HG02870 (cell line): ENCODE results near the gene CFAP58.

ENCODE experiments used
- ATAC-seq: cut with Tn5 transposase; IDR thresholded peaks from one replicate; pipeline ENCODE4 v1.9.1; 2021; ENCODE audit warnings: mild to moderate bottlenecking, moderate library complexity; ENCODE audit not compliant: unreplicated experiment

Gene CFAP58

DNA sequence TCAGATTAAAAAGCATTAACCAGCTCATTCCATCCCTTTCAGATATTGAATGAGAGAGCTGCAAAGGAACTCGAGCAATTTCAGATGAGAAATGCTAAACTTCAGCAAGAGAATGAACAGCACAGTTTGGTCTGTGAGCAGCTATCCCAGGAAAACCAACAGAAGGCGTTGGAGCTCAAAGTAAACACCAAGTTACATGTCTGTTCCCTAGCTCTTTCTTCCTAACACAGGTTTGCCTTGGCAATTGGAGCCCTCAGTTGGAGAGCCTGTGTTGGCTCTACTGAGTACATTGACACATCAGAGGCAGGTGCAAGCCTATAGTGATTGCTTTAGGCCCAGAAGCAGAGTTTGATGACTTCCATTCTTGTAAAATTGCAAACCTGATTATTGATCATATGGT, 14.7 kb downstream of the CFAP58 start:
- ATAC-seq: no peak

DNA sequence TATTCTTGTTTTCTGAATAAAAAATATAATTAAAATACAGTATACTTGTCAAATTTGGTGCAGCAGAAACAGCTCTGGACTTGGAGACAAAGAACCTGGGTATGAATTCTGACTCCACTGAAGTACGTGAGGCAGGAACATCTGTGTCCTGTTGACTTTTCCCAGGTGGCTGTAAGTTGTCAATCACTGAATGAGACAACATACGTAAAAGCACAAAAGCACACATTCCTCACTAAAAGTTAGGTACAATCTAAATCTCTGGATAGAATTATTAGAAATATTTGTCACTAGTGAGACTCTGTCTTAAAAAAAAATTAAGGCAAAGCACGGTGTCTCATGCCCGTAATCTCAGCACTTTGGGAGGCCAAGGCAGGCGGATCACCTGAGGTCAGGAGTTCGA, 18.1 kb downstream of the CFAP58 start:
- ATAC-seq: no peak

DNA sequence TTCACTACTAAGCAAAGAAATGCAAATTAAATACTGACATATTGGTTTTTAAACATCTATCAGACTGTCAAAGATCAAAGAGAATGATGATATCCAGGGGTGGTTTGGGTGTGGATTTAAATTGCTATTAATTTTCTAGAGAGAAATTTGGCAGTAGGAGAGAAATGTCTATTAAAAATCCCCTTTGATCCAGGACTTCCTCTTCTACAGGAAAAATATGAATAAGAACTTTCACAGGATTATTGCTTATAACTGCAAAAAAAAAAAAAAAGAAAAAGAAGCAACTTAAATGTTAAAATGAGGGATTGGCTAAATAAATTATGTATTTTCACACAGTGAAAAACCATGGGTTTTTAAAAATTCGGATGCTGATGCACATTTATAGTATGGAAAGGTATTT, 21.0 kb downstream of the CFAP58 start:
- ATAC-seq: no peak

DNA sequence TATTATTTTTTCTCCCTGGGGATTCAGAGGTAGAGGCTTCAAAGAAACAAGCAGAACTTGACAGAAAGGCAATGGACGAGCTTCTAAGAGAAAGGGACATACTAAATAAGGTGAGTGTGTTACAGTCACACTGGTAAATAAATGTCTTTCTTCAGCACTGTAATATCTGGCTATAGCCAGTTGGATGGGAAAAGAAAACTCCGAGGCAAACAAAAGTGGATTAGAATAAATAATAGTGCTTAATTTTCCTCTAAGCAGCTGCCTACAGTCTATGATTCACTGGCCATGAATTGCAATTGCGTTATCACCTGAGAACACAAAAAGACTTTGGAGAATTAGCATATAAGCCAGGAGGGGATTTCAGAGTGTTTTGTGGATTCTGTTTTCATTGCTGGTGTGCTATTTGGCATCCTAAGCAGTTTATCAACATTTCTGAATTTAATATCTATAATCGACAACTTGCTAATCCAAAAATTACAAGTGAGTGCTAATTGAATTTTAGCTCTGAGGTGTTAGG, 23.2 kb downstream of the CFAP58 start:
- no peak for ATAC-seq

DNA sequence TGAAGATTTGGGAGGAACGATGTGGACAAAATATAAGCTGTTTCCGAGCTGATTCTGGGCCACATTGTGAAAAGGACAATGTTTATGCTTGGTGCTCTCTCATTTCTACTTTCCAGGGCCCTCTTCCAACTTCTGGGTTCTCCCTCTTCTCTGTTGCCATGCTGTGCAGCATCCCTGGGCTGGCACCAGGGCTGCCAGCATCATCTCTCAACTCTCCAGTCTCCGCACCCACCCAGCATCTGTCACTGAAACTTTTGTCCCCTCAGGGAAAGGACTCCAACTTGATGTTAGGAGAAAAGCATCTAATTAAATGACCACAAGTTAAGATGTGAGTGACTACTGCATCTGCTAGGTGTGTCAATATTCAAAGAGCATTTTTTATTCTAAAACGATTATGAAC, 26.7 kb downstream of the CFAP58 start:
- ATAC-seq: no peak

DNA sequence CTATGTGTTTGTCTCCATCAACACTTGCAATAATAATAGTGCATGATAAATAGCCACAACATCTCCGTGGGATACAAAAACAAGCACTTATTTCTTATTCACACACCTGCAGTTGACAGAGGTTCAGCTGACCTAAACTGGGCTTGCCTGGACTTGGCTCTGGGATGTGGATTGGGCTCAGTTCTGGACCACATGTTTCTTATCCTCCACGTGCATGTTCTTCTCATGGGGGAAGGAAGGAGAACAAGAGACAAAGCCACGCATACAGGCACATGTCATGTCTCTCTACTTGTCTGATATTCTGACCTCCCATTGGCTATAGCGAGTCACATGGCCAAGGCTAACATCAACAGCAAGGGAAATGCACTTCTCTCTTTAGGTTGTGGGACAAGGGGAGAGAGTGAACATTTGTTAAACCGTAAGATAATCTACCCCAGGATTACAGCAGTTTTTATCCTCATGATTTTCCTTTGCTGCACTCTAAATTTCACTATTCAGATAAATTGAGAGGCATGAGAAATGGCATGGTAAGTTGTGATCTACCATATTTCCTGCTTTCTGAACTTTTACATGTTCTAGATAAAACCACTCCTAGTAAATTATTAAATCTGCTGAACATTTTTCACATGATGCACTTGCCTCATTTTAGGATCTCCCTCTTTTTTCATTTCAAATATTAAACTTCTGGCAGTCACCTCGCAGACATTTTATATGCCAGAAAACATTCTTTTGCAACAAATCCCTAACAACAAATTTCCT, 33.7 kb downstream of the CFAP58 start:
- ATAC-seq: no peak

DNA sequence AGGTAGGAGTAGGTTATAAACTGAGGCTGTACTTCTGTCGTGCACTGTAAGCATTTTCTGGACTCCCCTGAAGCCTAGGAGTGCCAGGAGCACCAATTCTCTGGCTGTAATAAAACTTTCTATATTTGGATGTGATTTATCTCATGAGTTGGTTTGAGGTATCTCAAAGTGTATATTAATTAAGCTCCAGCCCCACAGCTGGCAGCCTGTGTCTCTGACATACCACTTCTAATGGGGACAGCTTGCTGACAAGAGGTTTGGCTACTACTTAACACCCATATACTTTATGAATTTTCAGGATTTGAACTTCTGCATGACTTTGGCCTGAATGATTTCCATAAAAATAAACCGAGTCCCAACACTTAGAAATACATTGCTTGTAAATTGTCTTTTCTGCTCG, 35.2 kb downstream of the CFAP58 start:
- no peak for ATAC-seq

DNA sequence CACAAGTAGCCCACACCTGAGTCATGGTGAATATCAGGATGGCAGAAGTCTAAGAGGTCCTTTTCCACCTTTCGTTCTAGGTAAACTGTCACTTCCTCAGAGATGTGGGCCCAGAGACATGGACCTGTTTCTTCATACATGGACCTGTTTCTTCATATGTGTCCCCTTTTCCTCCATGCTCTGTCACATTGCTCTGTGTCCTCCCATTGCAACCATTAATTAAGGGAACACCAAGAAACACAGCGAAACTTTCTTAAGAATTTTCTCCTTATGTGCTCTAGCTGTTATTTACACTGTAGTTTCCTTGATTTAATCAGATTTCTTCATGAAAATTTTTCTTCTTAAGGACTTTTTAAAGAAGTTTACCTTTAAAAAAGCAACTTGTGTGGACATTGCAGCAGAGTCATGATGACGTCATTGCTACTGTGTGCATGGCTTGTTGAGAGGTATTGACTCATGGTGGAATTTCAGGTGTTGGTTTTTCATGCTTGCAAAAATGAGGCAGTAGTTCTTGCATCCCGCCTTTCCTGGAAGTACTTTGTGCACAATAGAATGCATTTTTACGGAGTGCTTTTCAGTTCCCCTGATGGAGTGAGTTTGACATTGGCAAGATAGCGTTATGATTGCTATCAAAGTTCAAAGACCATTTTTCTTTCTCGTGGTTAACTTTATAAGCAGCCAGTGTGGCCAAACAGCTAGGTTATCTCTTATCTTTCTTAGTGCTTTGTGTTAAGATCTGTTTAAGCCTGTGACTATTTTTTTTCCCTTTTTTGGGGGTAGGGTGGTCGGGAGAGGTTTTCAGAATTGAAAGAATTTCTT, 37.7 kb downstream of the CFAP58 start:
- ATAC-seq: no peak

DNA sequence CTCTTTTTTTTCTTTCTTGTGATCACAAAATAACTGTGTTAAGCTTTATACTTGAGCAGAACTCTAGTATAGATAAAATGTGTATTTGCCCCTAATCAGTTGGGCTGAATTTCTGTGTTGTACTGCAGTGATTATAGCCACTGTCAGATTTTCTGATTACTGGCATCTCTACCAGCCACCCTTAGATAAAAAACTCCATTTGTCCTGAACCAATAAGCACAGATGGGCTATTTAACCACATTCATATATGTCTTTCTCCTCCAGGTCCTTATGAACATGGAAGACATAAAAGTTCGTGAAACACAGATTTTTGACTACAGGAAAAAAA, 38.3 kb downstream of the CFAP58 start:
- ATAC-seq: no peak

DNA sequence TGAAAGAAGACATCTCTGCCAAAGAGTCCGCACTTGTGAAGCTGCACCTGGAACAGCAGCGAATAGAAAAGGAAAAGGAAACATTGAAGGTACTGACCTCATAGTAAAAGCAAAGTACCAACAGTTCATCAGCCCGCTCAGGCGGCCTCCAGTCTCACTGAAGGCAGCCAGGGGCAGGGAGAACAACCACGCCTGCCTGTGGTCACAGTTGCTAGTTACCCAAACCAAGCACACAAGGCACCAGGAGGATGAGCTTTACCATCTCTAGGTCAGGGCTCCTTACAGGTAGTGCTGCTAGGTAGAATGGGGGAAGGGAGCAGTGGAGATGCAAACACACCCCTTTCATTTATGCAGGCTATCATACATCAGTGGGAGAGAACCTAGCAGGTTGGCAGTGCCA, 39.8 kb downstream of the CFAP58 start:
- ATAC-seq: no peak

DNA sequence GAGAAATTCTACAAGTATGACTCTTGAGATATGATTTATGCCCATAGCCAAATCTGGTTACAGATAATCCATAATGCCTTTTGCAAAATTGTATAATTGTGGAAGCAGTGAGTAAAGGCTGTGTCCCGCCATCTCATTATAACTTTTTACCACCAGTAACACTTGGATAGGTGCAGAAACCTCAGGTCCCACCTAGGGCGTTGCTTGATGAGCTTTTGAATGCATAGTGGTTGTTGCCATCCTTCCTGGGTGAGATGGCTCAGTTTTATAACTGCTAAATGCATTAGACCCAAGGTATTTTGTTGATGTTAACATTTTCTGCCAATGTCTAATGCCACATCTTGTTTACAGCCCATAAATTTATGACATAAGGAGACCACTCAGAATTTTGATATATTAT, 42.9 kb downstream of the CFAP58 start:
- no peak for ATAC-seq

DNA sequence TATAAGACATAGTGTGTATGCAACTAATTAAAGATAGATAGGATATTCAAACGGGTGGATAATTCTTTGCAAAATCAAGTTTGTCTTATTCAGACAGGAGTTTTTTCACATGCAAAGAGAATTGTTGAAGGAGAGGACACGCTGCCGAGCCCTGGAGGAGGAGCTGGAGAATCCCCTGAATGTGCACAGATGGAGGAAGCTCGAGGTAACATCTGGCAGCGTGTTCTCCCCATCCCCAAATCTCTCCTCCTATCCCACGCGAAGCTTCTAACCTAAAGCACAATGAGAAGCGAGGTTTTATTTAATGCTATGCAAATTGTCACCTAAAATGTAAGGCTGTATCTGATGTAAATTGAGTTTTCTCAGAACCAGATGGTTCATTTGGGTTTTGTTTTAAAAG, 50.0 kb downstream of the CFAP58 start:
- ATAC-seq: no peak

DNA sequence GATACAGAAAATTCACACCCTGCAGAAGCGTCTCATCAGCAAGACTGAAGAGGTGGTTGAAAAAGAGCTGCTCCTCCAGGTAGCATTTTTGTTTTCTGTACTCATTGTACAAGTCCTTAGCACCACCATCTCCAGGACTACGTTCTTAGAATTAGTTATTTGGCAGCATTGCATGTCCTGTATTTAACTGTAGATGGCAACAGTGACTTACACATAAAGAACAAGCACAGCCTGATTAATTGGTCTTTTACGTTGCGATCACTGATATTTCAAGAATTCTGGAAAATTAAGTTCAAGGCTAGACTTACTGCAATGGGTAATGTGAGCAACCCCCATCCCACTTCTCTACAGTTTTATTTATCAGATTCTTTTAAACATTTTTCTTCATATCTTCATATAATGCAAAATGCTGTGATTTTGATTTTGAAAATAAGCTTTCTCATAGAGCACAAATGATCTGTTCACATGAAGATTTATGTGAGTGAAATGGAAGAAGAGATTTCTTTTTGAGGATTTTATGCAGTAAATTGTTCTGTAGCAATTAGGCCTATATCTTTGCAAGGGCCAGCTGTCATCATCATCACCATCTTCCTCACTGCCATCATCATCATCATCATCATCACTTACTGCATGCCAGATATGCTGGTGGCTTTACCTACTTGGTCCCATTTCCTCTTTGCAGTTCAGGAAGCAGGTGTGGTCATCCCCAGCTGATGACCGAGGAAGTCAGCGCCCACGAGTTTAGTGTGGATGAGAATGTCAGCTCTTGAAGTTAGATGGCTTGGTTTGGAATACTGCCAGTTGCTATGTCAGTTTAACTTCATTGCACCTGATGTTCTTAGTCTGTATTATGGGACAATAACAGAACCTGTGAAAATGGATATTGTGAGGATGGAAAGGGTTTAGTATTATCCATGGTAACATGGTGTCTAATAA, 53.4 kb downstream of the CFAP58 start:
- ATAC-seq: no peak

DNA sequence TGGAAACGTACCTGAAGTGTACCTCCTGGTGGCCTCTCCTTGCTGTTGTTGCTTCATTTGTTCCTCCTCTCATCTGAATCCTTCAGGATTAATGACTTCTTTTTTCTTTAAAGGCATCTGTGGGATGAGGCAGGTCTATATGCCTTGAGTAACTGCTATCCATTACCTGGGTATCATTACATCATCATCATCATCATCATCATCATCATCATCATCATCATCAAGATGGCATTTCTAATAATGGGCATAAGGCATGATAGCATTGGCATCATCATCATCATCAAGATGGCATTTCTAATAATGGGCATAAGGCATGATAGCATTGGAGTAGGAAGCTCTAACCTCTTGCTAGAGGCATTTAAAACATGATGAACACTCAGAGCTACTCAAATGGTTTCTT, 59.9 kb downstream of the CFAP58 start:
- ATAC-seq: no peak

DNA sequence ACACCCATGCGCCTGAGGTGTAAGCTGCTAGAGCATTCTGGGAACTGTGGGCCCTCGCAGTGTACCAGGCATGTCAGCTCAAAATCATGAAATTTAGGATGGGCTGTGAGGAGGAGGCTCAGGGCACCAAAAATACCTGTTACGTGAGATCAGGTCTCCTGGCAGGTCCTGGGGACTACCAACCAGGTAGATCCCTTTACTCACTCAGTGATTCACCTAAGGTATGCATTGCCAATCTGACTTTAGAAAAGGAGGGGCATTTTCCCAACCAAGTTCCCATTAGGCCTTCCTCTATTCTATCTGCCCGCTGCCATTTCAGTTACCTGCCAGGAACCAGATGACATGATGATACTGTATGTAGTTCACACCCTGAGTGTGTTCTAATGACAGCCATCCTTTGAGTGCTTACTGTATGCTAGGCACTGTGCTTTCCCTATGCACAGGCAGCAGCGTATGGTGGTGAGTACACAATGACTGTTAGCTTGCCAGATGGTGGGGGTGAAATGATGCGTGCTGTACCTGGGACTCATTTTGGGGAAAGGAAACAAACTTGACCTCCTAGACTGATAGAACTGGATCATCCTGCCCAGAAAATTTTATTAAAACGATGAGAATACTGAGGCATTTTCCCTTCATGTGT, 62.0 kb downstream of the CFAP58 start:
- ATAC-seq: no peak

DNA sequence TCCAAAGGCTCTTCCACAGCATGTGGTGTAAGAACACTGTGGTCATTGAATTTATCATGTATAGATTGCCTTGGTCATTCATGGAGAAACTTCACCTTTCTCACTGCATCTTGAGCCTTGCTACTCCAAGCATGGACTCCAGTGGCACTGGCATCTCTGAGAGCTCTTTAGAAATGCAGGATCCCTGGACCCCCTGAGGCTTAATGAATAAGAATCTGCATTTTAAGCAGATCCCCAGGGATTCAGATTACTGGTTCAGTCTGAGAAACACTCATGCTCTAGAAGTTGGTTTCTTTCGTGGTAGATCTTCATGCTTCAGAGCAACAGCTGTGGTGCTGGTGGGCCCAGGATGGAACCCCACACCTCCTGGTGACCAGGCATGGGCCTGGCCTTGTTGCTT, 63.2 kb downstream of the CFAP58 start:
- ATAC-seq: no peak

DNA sequence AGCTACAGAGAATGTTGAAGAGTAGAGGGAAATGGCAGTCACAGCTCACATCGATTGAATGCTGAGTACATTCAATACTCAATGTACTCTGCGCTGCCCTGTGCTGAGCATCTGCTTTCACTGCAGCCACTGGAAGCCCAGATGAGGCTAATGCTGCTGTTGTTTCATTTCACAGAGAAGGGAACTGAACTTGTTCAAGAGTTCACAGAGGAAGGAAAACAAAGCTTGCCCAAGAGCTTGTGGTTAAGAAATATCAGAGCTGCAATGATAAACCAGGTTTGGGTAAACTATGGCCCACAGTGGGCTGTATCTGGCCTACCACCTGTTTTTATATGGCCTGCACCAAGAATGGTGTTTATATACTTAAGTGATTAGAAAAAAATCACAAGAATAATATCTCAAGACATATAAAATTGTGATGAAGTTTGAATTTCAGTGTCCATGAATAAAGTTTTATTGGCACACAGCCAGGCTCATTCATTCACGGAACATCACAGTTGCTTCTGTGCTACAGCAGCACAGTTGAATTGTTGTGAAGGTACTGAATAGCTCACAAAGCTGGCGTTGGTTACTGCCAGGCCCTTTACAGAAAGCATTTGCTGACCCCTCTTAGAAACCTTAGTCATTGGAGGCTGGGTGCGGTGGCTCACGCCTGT, 64.1 kb downstream of the CFAP58 start:
- ATAC-seq: no peak

DNA sequence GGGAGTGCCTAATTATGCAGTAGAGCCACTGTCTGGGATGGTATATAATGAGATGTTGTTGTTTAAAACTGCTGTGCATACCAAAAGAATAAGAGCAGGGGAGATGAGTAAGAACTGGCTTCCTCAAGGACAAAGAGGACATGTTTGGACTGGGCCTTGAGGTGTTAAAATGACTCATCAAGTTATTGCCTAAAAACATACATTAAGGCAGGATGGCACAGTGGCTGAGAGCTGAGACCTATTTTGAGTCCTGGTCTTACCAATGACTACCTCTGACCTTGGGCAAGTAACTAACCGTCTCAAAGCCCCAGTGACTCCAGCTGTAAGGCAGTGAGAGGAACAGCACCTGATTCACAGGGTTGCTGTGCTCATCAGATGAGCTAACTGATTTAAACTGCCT, 71.1 kb downstream of the CFAP58 start:
- ATAC-seq: peak; percentile 95

DNA sequence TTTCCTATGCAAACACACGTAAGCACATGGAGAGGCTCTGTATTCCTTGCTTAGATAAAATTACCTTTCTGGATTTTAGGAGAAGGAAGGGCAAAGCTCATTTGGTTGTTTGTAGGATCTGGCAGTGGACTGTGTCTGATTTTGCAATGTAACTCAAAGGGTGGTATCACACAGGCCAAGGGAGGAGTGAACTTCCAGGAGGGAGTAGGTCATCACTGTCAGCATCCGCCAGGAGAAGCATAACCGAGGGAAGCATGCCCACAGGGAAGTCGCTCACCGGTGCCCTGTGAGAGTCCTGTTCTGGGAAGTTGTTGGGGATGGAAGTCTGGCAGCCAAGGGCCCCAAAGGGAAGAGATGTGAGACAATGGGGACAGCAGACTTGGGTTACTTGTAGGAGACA, 74.4 kb downstream of the CFAP58 start:
- no peak for ATAC-seq

DNA sequence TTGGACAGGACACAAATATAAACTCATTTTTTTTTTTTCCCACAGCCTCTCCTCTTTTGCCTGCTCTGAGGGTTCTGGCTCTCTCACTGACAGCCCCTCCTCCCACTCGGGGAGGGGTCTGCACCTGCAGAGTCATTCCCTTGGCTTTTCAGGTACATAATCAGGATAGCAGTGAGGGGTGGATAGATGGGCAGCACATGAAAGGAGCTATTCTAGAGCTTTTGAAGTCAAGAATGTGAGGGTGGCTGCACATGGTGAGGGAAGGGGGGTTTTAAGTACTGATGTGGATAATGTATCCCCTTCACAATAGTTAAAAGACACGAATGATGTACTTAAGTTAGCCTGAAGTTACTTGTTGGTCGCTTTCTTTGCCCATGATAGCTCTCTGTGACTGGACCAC, 76.2 kb downstream of the CFAP58 start:
- no peak for ATAC-seq
